BJ (cell line): ENCODE measurements around the gene PEX26. TPM values are rescaled to one million over a fixed set of nuclear protein-coding genes. Genes with fewer than 3 reads are reported as not detected.

Experiments used
- CTCF ChIA-PET: fragments of 350-600 bp; formaldehyde crosslinking; extraction: SDS; loops from one replicate; lab custom pipeline; 2021; ENCODE audit warnings: antibody characterized with exemption, inconsistent platforms; lab: Yijun Ruan, JAX
- POLR2A ChIA-PET: fragments of 300-600 bp; sonication (Branson Sonifier 250); formaldehyde crosslinking; extraction: SDS; loops from one replicate; lab custom pipeline; 2021; ENCODE audit warnings: antibody characterized with exemption; lab: Charles Lee
- DNase-seq: peaks from one replicate; pipeline ENCODE4 v3.0.0-alpha.2; 2011; ENCODE audit warnings: low read depth
- H3K27me3 ChIP-seq: 2 replicates; pipeline ENCODE4 v1.6.0; 2011; ENCODE audit warnings: low read length; ENCODE audit not compliant: control insufficient read depth, insufficient read depth
- H3K36me3 ChIP-seq: 2 replicates; pipeline ENCODE4 v1.5.1; 2011; ENCODE audit warnings: low read length; ENCODE audit not compliant: control insufficient read depth, insufficient read depth
- H3K4me3 ChIP-seq: 2 replicates; pipeline ENCODE4 v1.5.1; 2011; ENCODE audit warnings: low read depth, mild to moderate bottlenecking, control low read depth, low read length
- CTCF ChIP-seq: IDR thresholded peaks from 2 replicates; pipeline ENCODE4 v1.5.1; 2011; ENCODE audit warnings: low read depth, mild to moderate bottlenecking, control low read depth, inconsistent platforms, low read length, moderate library complexity; ENCODE audit not compliant: insufficient read depth
- polyA plus RNA-seq: library from polyadenylated mRNA; depleted of rRNA; stranded (reverse); fragments of >200 nt; gene quantifications from 2 replicates; pipeline ENCODE4 v1.2.3, GENCODE V29; 2011

The PEX26 gene
- polyA plus RNA-seq, 1 experiment = 30.6 TPM

DNA sequence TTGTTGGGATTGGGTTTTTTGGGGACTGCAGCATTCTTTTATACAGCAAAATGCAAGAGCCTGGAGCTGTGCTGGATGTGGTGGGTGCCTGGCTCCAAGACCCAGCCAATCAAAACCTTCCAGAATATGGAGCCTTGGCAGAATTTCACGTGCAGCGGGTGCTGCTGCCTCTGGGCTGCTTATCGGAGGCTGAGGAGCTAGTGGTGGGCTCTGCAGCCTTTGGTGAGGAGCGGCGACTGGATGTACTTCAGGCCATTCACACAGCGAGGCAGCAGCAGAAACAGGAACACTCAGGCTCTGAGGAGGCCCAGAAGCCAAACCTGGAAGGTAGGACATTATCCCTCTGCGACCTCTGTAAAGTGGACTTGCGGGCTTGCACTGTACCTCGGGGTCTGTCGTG is 5.6 kb downstream of the PEX26 start:
- CTCF ChIA-PET = no interaction called here
- TF ChIP-seq CTCF = no peak
- no peak overlapping the region for H3K4me3 ChIP-seq
- H3K27me3 ChIP-seq = no peaks in the 10 kb centered on the region
- H3K36me3 ChIP-seq = peaks cover 23% of the 10 kb centered on the region
- POLR2A ChIA-PET = no interaction called here
- DNase-seq = no peak

- no peak for DNase-seq
- H3K27me3 ChIP-seq = no peaks in the 10 kb centered on the region
- no peak for TF ChIP-seq CTCF
- no peak overlapping the region for H3K4me3 ChIP-seq
- ChIA-PET POLR2A (no interaction called here), CTCF (no interaction called here)
- H3K36me3 ChIP-seq = peaks cover 29% of the 10 kb centered on the region
Measured at GRCh38 chr22:18085188-18085587, 7.4 kb downstream of the PEX26 start.

GRCh38 chr22:18087350-18087855 is 9.6 kb downstream of the PEX26 start:
- DNase-seq = no peak
- H3K4me3 ChIP-seq = no peak overlapping the region
- H3K36me3 ChIP-seq = peaks cover 27% of the 10 kb centered on the region
- TF ChIP-seq CTCF = no peak
- ChIA-PET POLR2A (no interaction called here), CTCF (interaction anchor here (5.1 kb wide), 1 partner anchor 10 kb away, joined by 29 read pairs; the partner anchor contains the start of gene PEX26)
- H3K27me3 ChIP-seq = no peaks in the 10 kb centered on the region

GRCh38 chr22:18088825-18089568 is 11.2 kb downstream of the PEX26 start:
- no peak overlapping the region for H3K4me3 ChIP-seq
- no peak for TF ChIP-seq CTCF
- no peak for DNase-seq
- POLR2A ChIA-PET = no interaction called here
- no peaks in the 10 kb centered on the region for H3K27me3 ChIP-seq
- CTCF ChIA-PET = interaction anchor here (5.1 kb wide), 1 partner anchor 12 kb away, joined by 29 read pairs; the partner anchor contains the start of gene PEX26
- peaks cover 21% of the 10 kb centered on the region for H3K36me3 ChIP-seq

DNA sequence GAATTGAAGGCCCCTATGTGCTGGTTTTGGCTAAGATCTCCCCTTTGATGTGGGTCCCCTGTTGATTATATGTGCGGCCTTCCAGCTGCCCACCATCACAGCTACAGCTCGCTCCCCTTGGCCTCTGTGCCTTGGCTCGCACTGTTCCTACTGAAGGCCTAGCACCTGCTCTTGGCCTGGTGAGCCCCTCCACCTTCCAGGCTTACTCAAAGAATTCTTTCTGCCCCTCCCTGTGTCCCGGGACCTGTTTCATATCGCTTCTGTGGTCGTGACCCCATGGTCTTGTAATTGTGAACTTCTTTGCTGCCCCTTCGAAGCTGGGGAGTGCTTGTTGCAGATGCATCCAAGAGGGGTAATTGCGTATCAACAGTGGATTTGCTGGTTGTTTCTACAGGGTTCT is 12.5 kb downstream of the PEX26 start:
- no peak for TF ChIP-seq CTCF
- DNase-seq = no peak
- ChIA-PET CTCF (interaction anchor here (0.5 to 5.1 kb wide), 2 partner anchors 10 to 13 kb away, joined by 3 to 29 read pairs; partner anchors contain the start of gene PEX26), POLR2A (no interaction called here)
- Histone ChIP-seq H3K27me3 (no peaks in the 10 kb centered on the region), H3K36me3 (peaks cover 17% of the 10 kb centered on the region), H3K4me3 (no peak overlapping the region)
